Right lung (tissue), 5 donors: ENCODE results near the gene CDC42EP4. TPM values are rescaled to one million over a fixed set of nuclear protein-coding genes. Genes with fewer than 3 reads are reported as not detected.
"Not testable (repeated sequence)": the region's sequence is repeated elsewhere in the genome, so short reads cannot be mapped to it uniquely, and the experiment has no call there.

Source experiments
- DNase-seq, 2 donors: peaks; one replicate each; pipeline ENCODE4 v3.0.0-alpha.2; 2013
- polyA plus RNA-seq, 5 donors: library from polyadenylated mRNA; unstranded; fragments of 120-200 nt; gene quantifications; one replicate each; pipeline versions ENCODE4 v1.2.1 to v1.2.3, GENCODE V29; 2013; ENCODE audit warnings: inconsistent platforms in 1 of 5, low replicate concordance in 1 of 5; ENCODE audit not compliant: insufficient read length in 5 of 5, insufficient read depth in 1 of 5

Gene CDC42EP4
- polyA plus RNA-seq, 5 donors = 58.8 to 90.6 (median 67.0) TPM

DNA sequence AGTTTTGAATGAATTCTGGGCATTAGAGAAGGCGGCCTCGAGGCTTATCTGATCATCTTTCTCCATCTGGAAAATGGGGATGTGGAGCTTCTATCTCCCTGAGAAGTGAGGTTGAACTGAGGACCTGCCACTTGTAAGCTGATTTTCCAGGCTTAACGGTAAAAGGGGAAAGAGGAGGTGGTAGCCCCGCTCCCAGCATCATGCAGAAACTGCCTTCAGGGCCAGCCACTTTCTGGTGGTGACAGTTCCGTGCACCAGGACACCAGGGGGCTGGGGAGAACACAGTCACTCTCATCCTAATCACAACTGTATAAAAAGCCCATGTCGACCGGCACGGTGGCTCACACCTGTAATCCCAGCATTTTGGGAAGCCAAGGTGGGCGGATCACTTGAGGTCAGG lies 29.2 kb downstream of the CDC42EP4 start:
- DNase-seq = no peak

DNA sequence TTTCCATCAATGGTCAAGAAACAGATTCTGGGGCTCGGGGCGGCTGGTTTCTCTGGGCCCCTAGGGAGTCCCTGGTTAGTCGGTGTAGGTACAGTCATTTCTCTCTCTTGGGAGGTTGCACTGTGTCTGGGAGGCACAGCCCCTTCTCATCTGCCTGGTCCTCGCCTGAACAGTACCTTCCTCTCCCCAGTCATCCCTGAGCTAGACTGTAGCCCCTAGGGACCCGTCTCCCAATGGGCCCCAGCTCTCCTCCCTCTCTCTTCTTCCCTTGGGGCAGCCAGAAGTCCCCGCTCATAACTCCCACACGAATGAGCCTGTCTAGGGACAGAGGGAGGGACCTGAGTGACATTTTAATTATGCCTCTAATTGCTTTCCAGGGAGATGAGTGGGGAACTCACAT lies 29.9 kb downstream of the CDC42EP4 start:
- DNase-seq = no peak

DNA sequence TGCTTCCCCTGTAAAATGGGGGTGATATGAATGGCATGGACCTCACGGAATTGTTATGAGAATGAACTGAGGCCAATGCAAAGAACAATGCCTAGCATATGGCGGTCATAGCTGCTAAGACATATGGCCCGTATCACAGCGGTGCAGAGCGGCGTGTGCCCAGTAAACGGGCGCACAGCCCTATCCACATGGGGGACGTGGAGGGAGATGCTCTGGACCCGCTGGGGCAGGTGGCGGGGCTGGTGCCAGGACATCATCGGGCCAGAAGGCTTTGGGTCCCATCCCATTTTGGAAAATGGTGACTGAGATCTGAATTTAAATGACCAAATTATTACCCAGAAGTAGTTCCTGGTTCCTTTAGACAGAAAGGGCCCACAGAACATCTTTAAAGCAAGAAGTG lies 31.6 kb downstream of the CDC42EP4 start:
- no peak for DNase-seq

DNA sequence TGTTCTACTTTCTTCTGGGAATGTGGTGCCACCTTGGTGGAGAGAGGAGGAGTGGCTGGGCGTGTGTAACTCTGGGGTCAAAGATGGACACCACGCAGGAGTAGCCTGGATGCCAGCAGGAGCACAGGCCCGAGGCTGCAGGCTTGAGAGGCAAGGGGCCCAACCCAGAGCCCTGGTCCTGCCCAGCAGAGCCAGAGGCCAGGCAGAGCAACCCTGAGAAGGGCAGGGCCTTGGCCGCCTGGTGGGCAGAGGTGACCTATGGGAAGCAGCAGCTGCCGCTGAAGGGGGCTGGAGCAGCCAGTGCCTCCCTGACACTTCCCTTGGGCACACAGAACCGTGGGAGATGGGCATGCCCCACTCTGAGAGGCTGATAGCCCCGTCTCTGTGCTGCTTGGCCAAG lies 32.1 kb downstream of the CDC42EP4 start:
- DNase-seq = no peak

DNA sequence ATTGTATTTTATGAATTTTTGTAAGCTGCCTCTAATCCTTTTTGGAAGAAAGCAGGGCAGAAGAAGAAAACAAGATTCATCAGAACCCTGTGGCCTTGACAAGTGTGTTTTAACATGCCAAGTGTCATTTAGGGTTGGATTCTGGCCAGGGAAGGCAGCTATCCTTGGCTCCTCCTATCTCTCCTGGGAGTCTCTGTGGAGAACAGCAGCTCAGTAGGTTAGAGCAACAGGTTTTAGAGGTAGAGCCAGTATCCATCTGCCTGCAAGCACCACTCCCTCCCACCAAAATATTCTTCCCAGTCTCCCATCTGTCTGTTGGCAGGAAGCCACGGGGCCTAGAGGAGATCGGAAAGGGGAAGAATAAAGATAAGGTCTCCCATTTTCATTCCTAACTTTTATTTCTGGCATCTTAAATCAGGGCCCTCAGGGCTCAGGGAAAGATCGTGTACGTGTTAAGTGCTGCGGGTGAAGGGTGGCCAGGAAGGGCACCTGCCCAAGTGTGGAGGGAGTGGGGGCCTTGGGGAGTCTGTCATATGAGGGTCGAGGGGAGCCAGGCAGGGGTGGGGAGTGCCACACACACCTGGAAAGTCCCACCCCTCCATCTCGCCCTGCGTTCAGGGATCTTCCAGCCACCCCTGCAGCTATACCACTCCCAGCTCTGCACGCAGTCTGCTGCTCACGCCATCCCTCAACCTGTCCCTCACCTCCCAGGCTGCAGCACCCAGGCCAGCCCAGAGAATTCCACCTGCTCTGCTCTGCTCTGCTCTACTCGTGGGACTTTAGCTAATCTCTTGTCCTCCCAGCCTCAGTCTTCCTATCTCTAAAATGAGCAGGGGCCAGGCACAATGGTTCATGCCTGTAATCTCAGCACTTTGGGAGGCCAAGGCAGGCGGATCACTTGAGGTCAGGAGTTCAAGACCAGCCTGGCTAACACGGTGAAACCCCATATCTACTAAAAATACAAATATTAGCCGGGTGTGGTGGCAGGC lies 33.0 kb downstream of the CDC42EP4 start:
- DNase-seq = peak in 1 of 2 donors; percentile 42

DNA sequence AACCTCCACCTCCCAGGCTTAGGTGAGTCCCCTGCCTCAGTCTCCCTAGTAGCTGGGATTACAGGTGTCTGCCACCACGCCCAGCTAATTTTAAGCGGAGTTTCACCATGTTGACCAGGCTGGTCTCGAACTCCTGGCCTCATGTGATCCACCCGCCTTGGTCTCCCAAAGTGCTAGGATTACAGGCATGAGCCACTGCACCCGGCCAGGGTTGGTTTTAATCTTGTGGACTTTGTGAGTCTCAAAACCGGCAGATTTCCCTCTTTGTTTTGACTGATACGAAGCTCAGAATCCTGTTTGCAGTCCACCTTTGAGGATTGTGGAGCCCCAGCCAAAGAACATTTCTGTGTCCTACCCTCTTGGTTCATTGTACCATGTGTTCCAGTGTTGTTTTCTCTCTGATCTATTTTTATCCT lies 33.7 kb downstream of the CDC42EP4 start:
- no peak for DNase-seq

DNA sequence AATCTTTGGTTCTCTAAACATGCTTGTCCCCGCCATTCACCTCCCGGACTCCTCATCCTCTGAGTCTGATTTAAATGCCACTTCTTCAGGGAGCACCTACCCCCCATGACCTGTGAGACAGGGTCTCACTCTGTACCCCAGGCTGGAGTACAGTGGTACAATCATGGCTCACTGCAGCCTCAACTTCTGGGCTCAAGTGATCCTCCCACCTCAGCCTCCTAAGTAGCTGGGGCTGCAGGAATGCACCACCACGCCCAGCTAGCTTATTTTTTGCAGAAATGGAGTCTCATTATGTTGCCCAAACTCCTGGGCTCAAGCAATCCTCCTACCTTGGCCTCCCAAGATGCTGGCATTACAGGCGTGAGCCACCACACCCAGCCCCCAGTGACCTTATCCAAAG lies 37.3 kb downstream of the CDC42EP4 start:
- DNase-seq = no peak

DNA sequence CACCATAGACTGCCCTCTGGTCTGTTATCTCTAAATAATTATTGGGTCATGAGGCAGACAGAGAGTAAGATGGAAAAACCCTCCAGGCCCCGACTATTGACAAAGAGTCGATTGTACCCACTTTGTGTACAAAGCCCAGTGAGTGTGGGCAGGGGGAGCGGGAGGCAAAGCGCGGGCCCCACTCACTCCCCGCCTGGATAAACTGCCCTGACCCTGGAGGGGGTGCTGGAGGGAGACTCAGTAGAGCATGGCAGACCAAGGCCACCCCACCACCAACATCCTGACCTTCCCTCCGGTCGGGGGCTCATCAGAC lies 38.9 kb downstream of the CDC42EP4 start:
- no peak for DNase-seq

DNA sequence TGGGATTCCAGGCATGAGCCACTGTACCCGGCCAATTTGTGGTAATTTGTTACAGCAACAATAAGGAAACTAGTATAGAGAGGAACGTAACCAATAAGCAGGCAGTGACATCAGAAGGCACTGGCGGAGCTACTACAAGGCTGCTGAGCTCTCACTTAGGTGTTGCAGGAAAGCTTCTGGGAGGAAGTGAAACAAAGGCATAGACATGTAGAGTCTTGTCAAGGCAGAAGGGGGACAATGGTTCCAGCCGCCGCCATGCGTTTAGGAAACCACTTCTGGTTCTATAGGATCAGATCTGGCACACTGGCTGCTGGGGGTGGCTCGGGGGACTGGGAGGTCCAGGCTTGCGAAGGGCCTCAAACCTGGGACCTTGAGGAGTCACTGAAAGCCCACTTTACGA lies 40.7 kb downstream of the CDC42EP4 start:
- no peak for DNase-seq

DNA sequence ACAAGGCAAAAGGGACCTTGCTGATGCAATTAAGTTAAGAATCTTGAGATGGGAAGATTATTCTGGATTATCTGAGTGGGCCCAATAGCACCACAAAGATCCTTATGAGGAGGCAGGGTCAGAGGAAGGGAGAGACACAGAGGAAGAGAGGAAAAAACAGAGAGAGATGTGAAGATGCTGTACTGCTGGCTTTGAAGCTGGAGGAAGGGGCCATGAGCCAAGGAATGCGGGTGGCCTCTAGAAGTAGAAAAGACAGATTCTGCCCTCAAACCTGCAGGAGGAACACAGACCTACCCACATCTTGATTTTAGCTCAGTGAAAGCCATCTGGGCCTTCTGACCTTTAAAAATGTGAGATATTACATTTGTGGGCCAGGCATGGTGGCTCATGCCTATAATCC lies 42.0 kb downstream of the CDC42EP4 start:
- no peak for DNase-seq

DNA sequence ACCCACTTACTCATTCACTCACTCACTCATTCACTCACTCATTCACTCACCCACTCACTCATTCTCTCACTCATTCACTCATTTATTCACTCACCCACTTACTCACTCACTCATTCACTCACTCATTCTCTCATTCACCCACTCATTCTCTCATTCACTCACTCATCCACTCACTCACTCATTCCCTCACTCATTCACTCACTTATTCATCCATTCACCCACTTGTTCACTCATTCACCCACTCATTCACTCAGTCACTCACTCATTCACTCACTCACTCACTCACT lies 42.5 kb downstream of the CDC42EP4 start:
- DNase-seq = no peak

DNA sequence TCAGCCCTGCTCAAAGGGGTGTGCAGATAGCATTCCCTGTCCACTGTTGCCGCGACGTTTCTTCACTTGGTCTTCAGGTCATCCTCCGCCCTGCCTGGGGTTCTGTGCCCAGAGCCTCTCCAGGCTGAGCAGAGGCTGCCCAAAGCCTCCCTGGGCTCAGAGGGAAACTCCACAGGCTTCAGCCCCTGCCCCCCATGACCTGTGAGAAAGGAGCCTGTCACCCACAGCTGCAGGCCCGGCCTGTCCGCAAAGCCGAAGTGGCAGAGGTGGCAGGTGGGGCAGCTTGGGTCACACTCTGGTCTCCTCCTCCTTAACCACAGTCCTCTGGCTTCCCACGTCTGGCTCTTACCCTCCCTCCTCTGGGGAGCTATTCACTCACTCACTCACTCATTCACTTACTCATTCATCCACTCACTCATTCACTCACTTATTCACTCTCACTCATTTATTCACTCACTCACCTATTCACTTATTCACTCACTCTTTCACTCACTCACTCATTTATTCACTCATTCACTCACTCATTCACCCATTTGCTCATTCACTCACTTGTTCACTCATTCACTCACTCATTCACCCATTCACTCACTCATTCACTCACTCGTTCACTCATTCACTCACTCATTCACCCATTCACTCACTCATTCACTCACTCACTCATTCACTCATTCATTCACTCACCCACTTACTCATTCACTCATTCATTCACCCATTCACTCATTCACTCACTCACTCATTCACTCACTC lies 43.0 kb downstream of the CDC42EP4 start:
- no peak for DNase-seq

DNA sequence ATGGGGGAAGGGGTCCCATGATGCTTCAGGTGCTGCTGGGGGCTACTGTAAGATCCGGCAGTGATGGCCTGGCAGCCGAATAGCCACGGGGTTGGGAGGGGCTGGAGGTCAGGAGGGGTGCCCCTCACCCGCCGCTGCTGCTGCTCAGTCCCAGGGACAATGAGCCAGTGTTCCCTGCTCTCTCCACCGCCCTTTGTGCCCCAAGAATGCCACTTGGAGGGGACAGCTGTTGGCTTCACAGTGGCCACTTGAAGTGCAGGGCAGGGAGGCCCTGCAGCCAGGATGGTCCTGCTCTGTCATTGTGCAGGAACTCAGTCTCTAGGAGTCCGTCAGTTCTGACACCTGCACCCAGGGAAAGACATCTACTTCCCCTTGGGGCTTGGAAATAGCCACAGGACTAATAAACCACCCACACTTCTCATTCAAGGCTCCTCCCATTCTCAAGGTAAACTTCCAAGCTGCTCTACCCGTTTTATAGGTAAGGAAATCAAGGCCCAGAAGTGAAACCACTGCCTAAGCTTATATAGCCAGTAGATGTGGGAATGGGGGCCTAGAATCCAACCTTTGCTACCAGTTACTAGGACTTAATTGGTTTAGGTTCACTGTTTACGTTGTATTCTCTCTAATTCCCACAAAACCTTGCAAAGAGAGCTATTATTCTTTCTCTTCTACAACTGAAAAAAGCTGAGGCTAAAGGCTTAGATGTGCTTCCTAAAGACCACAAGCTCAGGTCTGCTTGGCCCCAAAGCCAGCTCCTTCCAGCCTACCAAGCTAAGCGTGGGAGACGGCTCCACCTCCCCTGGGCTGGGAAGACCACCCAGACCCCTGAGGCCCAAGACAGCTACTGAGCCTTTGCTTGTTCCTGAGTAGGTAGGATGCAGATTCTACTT lies 43.9 kb downstream of the CDC42EP4 start:
- no peak for DNase-seq

DNA sequence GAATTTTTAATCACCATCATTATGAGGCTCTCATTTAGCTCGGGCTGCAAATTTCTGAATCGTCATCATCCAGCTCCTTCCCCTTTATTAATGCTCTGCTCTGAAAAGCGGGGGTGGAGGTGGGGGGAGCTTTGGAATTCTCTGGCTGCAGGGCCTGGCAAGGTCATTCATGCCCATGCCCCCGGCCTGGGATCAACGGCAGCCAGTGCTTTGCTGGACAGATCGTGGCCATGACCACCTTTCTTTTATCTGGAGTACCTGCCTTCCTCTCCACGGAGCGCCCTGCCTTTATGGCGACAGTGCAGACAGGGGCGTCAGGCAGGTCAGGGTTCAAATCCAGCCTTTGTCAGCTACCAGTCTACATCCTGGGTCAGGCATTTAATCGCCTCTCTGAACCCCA lies 45.0 kb downstream of the CDC42EP4 start:
- DNase-seq = no peak

DNA sequence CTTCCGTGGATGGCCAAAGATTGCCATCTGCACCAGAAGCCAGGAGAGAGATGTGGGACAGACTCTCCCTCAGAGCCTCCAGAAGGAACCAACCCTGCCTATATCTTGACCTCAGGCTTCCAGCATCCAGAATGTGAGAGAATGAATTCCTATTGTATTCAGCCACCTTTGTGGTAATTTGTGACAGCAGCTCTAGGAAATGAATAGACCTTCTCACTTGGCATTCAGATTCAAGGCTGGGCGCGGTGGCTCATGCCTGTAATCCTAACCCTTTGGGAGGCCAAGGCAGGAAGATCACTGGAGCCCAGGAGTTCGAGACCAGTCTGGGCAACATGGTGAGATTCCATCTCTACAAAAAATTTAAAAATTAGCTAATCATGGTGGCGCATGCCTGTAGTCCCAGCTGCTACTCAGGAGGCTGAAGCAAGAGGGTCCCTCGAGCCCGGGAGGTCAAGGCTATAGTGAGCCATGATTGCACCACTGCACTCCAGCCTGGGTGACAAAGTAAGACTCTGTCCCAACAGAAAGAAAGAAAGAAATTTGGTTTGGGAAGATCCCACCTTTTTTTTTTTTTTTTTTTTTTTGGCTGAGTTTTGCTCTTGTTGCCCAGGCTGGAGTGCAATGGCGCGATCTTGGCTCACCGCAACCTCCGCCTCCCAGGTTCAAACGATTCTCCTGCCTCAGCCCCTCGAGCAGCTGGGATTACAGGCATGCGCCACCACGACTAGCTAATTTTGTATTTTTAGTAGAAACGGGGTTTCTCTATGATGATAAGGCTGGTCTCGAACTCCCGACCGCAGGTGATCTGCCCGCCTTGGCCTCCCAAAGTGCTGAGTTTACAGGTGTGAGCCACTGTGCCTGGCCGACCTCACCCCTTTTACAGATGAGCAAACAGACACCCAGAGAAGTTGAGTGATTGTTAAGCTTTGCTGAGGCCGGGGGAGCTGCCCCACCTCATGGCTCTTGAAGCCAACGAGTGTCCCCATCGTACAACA lies 45.9 kb downstream of the CDC42EP4 start:
- no peak for DNase-seq

DNA sequence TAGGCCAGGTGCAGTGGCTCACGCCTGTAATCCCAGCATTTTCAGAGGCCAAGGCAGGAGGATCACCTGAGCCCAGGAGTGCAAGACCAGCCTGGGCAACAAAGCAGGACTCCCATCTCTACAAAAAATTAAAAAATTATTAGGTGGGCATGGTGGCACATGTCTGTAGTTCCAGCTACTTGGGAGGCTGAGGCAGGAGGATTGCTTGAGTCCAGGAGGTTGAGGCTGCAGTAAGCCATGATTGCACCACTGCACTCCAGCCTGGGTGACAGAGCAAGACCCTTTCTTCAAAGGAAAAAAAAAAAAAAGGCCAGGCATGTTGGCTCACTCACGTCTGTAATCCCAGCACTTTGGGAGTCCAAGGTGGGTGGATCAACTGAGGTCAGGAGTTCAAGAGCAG lies 47.4 kb downstream of the CDC42EP4 start:
- DNase-seq = not testable (repeated sequence)

DNA sequence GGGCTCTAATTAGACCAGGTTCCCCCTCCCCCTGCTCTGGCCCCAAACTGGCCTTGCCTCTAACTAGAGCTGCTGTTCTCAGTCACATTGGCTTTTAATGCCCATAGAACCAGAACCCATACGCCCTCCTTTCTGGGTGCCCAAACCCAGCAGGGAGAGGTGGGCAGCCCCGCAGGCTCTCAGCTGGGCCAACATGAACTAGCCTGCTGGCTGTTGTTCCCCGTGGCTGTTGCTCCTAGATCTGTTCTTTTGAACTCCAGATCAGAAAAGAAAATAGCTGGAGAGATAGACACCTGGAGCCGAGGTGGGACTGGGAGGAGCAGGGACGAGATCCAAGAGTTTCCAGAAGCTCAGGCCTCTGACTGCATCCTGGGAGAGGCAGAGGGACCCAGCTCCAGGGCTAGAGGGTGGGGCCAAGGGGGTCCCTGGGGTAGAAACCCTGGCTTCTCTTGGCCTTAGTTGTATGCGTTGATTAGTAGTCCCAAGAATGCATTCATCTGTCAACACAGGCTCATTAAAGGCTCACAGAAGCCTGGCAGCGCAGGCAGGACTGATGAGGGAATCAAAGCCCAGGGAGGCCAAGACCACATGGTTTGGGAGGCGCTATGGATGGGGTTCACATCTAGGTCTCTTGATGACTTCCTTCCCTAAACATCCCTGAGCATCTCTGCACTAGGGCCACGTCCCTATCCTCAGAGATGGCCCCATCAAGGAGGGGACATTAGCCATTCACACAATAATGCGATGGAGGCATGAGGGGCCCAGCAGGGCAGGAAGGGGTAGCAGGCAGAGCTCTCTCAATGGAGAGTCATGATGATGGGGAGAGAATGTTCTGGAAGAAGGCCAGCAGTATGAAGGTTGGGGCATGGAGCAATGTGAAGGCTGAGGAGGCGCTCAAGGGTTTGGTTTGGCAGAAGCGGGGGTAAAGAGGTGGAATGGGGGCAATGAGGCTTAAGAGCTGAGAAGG lies 48.8 kb downstream of the CDC42EP4 start:
- DNase-seq = no peak

DNA sequence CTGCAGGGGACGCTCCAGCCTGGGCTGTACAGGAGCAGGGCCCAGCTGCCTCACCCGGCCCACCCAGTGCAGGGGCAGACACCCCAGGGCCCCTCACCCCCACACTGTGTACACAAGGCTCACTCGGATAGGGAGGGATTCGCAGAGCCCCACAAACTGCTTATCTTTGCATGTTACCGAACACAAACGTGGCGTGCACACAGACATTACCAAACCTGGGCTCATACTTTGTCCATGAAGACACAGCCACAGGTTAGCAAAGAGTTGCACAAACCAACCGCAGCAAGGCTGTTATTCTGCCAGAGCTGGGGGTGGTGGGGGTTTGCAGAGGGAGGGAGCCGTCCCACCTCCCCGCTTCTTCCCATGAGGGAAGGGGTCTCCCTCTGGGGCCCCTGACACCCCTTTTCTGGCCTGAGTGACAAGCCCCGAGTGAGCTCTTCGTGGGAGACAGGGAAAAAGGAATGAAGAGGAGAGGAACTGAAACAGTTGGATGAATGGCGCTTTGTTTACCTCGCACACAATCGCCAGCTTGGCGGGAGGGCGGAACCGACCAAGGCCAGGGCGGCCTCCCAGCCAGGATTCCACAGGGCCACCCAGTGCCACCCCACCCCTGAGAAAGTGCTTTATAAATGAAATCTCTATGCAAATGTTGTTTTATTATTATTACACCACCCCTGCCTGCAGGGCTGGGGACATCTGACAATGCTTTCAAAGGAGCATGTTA lies 49.7 kb downstream of the CDC42EP4 start:
- no peak for DNase-seq

DNA sequence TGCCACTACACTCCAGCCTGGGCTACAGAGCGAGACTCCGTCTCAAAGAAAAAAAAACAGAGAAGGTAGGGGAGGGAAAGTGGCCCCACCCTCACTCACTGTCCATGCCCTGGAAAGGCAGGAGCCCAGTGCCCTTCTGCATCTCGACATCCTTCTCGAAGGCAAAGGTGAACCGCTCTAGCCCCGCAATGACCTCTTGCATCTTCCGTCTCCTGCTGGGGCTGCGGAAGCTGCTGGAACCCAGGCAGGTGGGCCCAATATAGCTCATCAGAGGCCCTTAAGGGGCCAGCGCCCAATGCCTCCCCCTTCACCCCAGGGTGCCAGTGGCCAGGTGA lies 50.2 kb downstream of the CDC42EP4 start, which contains the start of gene CPSF4L:
Gene CPSF4L, minus strand, starts transcription at position 264 of the 335 bp plus-strand sequence. Its CDS starts 62 bp downstream, at position 202.
- no peak for DNase-seq
